Stomach (tissue), 4 donors: Measurements from ENCODE around the gene DMTF1.

Experiments
- POLR2A ChIP-seq, 4 donors: fragments of 450-650 bp; IDR thresholded peaks; one replicate each; pipeline ENCODE4 v1.6.1; 2016; ENCODE audit warnings: antibody characterized with exemption in 4 of 4, control low read depth in 2 of 4, mild to moderate bottlenecking in 1 of 4, moderate library complexity in 1 of 4
- POLR2AphosphoS5 ChIP-seq, 3 donors: sonication (generic); formaldehyde crosslinking; IDR thresholded peaks; one replicate each; pipeline ENCODE4 v1.6.1; 2016; ENCODE audit warnings: antibody characterized with exemption in 3 of 3
- TF ChIP-seq, protein P1 (sequence below), 7 experiments: fragments of 450-650 bp in 4 of 7; fragments of 200-600 bp in 3 of 7; sonication (generic) in 3 of 7; IDR thresholded peaks; one replicate each; pipeline ENCODE4 v1.5.1; 2016 to 2019; ENCODE audit warnings: antibody characterized with exemption in 7 of 7, control low read depth in 2 of 7, mild to moderate bottlenecking in 1 of 7

- TF ChIP-seq, protein P1, sequence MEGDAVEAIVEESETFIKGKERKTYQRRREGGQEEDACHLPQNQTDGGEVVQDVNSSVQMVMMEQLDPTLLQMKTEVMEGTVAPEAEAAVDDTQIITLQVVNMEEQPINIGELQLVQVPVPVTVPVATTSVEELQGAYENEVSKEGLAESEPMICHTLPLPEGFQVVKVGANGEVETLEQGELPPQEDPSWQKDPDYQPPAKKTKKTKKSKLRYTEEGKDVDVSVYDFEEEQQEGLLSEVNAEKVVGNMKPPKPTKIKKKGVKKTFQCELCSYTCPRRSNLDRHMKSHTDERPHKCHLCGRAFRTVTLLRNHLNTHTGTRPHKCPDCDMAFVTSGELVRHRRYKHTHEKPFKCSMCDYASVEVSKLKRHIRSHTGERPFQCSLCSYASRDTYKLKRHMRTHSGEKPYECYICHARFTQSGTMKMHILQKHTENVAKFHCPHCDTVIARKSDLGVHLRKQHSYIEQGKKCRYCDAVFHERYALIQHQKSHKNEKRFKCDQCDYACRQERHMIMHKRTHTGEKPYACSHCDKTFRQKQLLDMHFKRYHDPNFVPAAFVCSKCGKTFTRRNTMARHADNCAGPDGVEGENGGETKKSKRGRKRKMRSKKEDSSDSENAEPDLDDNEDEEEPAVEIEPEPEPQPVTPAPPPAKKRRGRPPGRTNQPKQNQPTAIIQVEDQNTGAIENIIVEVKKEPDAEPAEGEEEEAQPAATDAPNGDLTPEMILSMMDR (IDR thresholded peaks at IDR 0.05), result no peak
- TF ChIP-seq POLR2AphosphoS5 (IDR thresholded peaks at IDR 0.05) (no peak), POLR2A (IDR thresholded peaks at IDR 0.05) (no peak)
Measured at GRCh38 chr7:87171282-87171934, 19.2 kb downstream of the DMTF1 start.
